Breast epithelium (tissue), 3 donors: ENCODE results near the gene TPSAB1.

ENCODE experiments used
- POLR2A ChIP-seq: fragments of 450-650 bp; IDR thresholded peaks from one replicate; pipeline ENCODE4 v1.6.1; 2016; ENCODE audit warnings: antibody characterized with exemption, mild to moderate bottlenecking, moderate library complexity
- TF ChIP-seq, protein P1 (sequence below), 3 donors: fragments of 450-650 bp; IDR thresholded peaks; one replicate each; pipeline ENCODE4 v1.5.1; 2016 to 2017; ENCODE audit warnings: antibody characterized with exemption in 3 of 3, mild to moderate bottlenecking in 3 of 3, moderate library complexity in 3 of 3

GRCh38 chr16:1217526-1217925, 23.0 kb upstream of the TPSAB1 start:
- TF ChIP-seq, protein P1, sequence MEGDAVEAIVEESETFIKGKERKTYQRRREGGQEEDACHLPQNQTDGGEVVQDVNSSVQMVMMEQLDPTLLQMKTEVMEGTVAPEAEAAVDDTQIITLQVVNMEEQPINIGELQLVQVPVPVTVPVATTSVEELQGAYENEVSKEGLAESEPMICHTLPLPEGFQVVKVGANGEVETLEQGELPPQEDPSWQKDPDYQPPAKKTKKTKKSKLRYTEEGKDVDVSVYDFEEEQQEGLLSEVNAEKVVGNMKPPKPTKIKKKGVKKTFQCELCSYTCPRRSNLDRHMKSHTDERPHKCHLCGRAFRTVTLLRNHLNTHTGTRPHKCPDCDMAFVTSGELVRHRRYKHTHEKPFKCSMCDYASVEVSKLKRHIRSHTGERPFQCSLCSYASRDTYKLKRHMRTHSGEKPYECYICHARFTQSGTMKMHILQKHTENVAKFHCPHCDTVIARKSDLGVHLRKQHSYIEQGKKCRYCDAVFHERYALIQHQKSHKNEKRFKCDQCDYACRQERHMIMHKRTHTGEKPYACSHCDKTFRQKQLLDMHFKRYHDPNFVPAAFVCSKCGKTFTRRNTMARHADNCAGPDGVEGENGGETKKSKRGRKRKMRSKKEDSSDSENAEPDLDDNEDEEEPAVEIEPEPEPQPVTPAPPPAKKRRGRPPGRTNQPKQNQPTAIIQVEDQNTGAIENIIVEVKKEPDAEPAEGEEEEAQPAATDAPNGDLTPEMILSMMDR (IDR thresholded peaks at IDR 0.05) = no peak
- TF ChIP-seq POLR2A = no peak
